ENCODE data around the gene MTHFD2L.

DNA sequence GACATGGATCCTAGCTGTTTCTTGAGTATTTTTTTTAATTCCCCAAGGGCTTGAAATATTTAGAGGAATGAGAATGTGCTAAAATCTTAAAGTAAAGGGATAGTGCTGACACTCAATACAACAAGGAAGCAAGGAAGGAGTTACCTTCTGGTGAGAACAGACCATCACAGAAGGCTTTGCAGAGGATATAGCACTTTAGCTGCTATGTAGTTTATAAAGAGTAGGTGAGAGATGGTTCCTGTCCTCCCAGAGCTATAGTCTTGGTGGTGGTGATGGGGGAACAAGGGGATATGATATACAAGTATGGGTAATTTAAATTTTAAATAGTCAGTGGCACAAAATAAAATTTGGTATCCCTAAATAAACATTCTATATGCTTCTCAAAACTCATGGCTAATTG, 47.6 kb downstream of the MTHFD2L start:
- TF ChIP-seq POLR2A (IDR thresholded peaks at IDR 0.05; ENCODE audit: control extremely low read depth in 1 of 2, low read depth in 2 of 2, low read length in 2 of 2), result no peak
- TF ChIP-seq, protein P1, sequence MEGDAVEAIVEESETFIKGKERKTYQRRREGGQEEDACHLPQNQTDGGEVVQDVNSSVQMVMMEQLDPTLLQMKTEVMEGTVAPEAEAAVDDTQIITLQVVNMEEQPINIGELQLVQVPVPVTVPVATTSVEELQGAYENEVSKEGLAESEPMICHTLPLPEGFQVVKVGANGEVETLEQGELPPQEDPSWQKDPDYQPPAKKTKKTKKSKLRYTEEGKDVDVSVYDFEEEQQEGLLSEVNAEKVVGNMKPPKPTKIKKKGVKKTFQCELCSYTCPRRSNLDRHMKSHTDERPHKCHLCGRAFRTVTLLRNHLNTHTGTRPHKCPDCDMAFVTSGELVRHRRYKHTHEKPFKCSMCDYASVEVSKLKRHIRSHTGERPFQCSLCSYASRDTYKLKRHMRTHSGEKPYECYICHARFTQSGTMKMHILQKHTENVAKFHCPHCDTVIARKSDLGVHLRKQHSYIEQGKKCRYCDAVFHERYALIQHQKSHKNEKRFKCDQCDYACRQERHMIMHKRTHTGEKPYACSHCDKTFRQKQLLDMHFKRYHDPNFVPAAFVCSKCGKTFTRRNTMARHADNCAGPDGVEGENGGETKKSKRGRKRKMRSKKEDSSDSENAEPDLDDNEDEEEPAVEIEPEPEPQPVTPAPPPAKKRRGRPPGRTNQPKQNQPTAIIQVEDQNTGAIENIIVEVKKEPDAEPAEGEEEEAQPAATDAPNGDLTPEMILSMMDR (IDR thresholded peaks at IDR 0.05; ENCODE audit: control extremely low read depth in 1 of 3, insufficient read depth in 1 of 3, low read depth in 1 of 3, low read length in 3 of 3), result no peak
- TF ChIP-seq, protein P2, sequence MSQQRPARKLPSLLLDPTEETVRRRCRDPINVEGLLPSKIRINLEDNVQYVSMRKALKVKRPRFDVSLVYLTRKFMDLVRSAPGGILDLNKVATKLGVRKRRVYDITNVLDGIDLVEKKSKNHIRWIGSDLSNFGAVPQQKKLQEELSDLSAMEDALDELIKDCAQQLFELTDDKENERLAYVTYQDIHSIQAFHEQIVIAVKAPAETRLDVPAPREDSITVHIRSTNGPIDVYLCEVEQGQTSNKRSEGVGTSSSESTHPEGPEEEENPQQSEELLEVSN (IDR thresholded peaks at IDR 0.05), result no peak
- TF ChIP-seq TAF1 (IDR thresholded peaks at IDR 0.05; ENCODE audit: low read depth, low read length), result no peak

Data from H1 (cell line).